Thyroid gland (tissue), 4 donors: ENCODE measurements around the gene SEPTIN10. TPM values are rescaled to one million over a fixed set of nuclear protein-coding genes. Genes with fewer than 3 reads are reported as not detected.
A peak's percentile ranks its signal among the peaks of the same experiment; 100 is the strongest.

ENCODE experiments used
- DNase-seq, 2 donors: peaks; one replicate each; pipeline ENCODE4 v3.0.0-alpha.2; 2019
- H3K27ac ChIP-seq, 3 donors: fragments of 200-600 bp; sonication (generic); 1 replicate in 2 of 3; 2 replicates in 1 of 3; pipeline ENCODE4 v1.5.1; 2016 to 2019; ENCODE audit warnings: mild to moderate bottlenecking in 1 of 3, moderate library complexity in 1 of 3
- H3K27me3 ChIP-seq: fragments of 200-600 bp; sonication (generic); one replicate; pipeline ENCODE4 v1.5.1; 2019
- H3K36me3 ChIP-seq, 2 donors: fragments of 200-600 bp; sonication (generic); one replicate each; pipeline ENCODE4 v1.5.1; 2016 to 2019
- H3K4me1 ChIP-seq, 2 donors: fragments of 200-600 bp; sonication (generic); one replicate each; pipeline ENCODE4 v1.5.1; 2017 to 2019
- H3K4me3 ChIP-seq, 3 donors: fragments of 200-600 bp; sonication (generic); replicated peaks in 1 of 3; 1 replicate in 2 of 3; 2 replicates in 1 of 3; pipeline ENCODE4 v1.5.1; 2016; ENCODE audit warnings: mild to moderate bottlenecking in 1 of 3
- H3K9me3 ChIP-seq: fragments of 200-600 bp; sonication (generic); one replicate; pipeline ENCODE4 v1.5.1; 2017
- CTCF ChIP-seq, 6 experiments: fragments of 200-600 bp in 3 of 6; fragments of 450-650 bp in 3 of 6; sonication (generic) in 3 of 6; IDR thresholded peaks; one replicate each; pipeline ENCODE4 v1.5.1; 2016 to 2019; ENCODE audit warnings: antibody characterized with exemption in 6 of 6, mild to moderate bottlenecking in 2 of 6, inconsistent platforms in 1 of 6, moderate library complexity in 1 of 6
- POLR2A ChIP-seq, 2 donors: fragments of 450-650 bp; IDR thresholded peaks; one replicate each; pipeline ENCODE4 v1.6.1; 2017; ENCODE audit warnings: antibody characterized with exemption in 2 of 2, mild to moderate bottlenecking in 2 of 2, moderate library complexity in 1 of 2
- WGBS, 2 donors: methylation state at CpG; one replicate each; pipeline ENCODE4 v1.1.5; 2017; 5-methylcytosine and 5-hydroxymethylcytosine counted together
- intact Hi-C: fragments of 100-400 bp; cut with DNase I; formaldehyde crosslinking; loops from one replicate; pipeline ENCODE4 v1.15.1; 2023
- total RNA-seq, 4 donors: library from RNA; depleted of rRNA; stranded (reverse); fragments of >200 nt; gene quantifications; one replicate each; pipeline ENCODE4 v1.2.3, GENCODE V29; 2016

SEPTIN10 gene
- total RNA-seq, 4 donors from 2014 or later, result 61.7 to 99.3 (median 70.4) TPM

GRCh38 chr2:109655287-109655686 lies 41.5 kb upstream of the SEPTIN10 start:
- no peaks in the 10 kb centered on the region for H3K27me3 ChIP-seq
- no peak for DNase-seq
- no peak for TF ChIP-seq CTCF (IDR thresholded peaks at IDR 0.05)
- TF ChIP-seq POLR2A (IDR thresholded peaks at IDR 0.05), result no peak
- H3K27ac ChIP-seq, result peak overlapping the region in 1 of 3 donors; percentile 10
- peaks cover under 1 to 17% of the 10 kb centered on the region in 2 donors for H3K4me1 ChIP-seq
- no peak overlapping the region for H3K4me3 ChIP-seq
- no peaks in the 10 kb centered on the region for H3K9me3 ChIP-seq
- H3K36me3 ChIP-seq, result no peaks in the 10 kb centered on the region
- intact Hi-C loops, result no loop called here
- 82 to 92% methylated on average over 3 of the region's 3 CpGs for WGBS, 2 donors

- no peaks in the 10 kb centered on the region for H3K27me3 ChIP-seq
- no peaks in the 10 kb centered on the region for H3K9me3 ChIP-seq
- H3K27ac ChIP-seq, result peak overlapping the region in 1 of 3 donors; percentile 35
- TF ChIP-seq CTCF (IDR thresholded peaks at IDR 0.05), result no peak
- TF ChIP-seq POLR2A (IDR thresholded peaks at IDR 0.05), result no peak
- DNase-seq, result peak; percentile 60 to 72
- H3K36me3 ChIP-seq, result no peaks in the 10 kb centered on the region
- peaks cover 0 to 14% of the 10 kb centered on the region in 2 donors for H3K4me1 ChIP-seq
- WGBS, 2 donors, result 66 to 71% methylated on average over 8 of the region's 8 CpGs
- H3K4me3 ChIP-seq, result no peak overlapping the region
- intact Hi-C loops, result no loop called here
Measured at GRCh38 chr2:109654326-109655050, 40.7 kb upstream of the SEPTIN10 start.

GRCh38 chr2:109649736-109650695 lies 36.2 kb upstream of the SEPTIN10 start:
- H3K27me3 ChIP-seq, result no peaks in the 10 kb centered on the region
- TF ChIP-seq POLR2A (IDR thresholded peaks at IDR 0.05) (no peak), CTCF (IDR thresholded peaks at IDR 0.05) (no peak)
- H3K9me3 ChIP-seq, result no peaks in the 10 kb centered on the region
- H3K27ac ChIP-seq, result no peak overlapping the region
- WGBS, 2 donors, result 86% methylated on average over 14 of the region's 14 CpGs
- intact Hi-C loops, result no loop called here
- no peak overlapping the region for H3K4me3 ChIP-seq
- DNase-seq, result no peak
- H3K4me1 ChIP-seq, result peaks cover 0 to 21% of the 10 kb centered on the region in 2 donors
- no peaks in the 10 kb centered on the region for H3K36me3 ChIP-seq

- H3K9me3 ChIP-seq, result no peaks in the 10 kb centered on the region
- H3K36me3 ChIP-seq, result no peaks in the 10 kb centered on the region
- 51 to 70% methylated on average over 8 of the region's 8 CpGs for WGBS, 2 donors
- H3K27ac ChIP-seq, result no peak overlapping the region
- H3K4me3 ChIP-seq, result no peak overlapping the region
- intact Hi-C loops, result no loop called here
- no peaks in the 10 kb centered on the region for H3K27me3 ChIP-seq
- H3K4me1 ChIP-seq, result peaks cover 6 to 23% of the 10 kb centered on the region in 2 donors
- TF ChIP-seq CTCF (IDR thresholded peaks at IDR 0.05) (no peak), POLR2A (IDR thresholded peaks at IDR 0.05) (no peak)
- DNase-seq, result peak; percentile 57 to 61
Measured at GRCh38 chr2:109648041-109648527, 34.3 kb upstream of the SEPTIN10 start.
